H1 (cell line): ENCODE measurements around the gene TMEM25. TPM values are rescaled to one million over a fixed set of nuclear protein-coding genes. Genes with fewer than 3 reads are reported as not detected.

Experiments
- CTCF ChIA-PET: fragments of 300-600 bp; sonication (Branson Sonifier 250); formaldehyde crosslinking; loops from one replicate; lab custom pipeline; 2021; ENCODE audit not compliant: partially characterized antibody; lab: Charles Lee
- POLR2A ChIA-PET: fragments of 300-600 bp; sonication (Branson Sonifier 250); formaldehyde crosslinking; loops from one replicate; lab custom pipeline; 2021; ENCODE audit warnings: inconsistent platforms; ENCODE audit not compliant: partially characterized antibody; lab: Charles Lee
- DNase-seq, 2 experiments: peaks; one replicate each; pipeline versions ENCODE4 v3.0.0 to v3.0.0-alpha.2; 2010 to 2022; ENCODE audit warnings: low spot score in 2 of 2, low read depth in 1 of 2, mixed read lengths in 1 of 2
- FAIRE-seq: peaks from 2 replicates; lab custom pipeline; 2011; peaks lifted over from hg19 to GRCh38; lab: Jason Lieb, UNC
- H2AFZ ChIP-seq: 2 replicates; pipeline ENCODE4 v1.8.1; 2012; ENCODE audit warnings: low read length, inconsistent platforms
- H2AK5ac ChIP-seq: 2 replicates; pipeline ENCODE4 v1.6.1; 2013; ENCODE audit warnings: low read depth, low read length
- H2BK120ac ChIP-seq: replicated peaks from 2 replicates; pipeline ENCODE3; 2013; ENCODE audit warnings: low read depth, low read length, inconsistent platforms
- H2BK12ac ChIP-seq: 2 replicates; pipeline ENCODE4 v1.6.1; 2013; ENCODE audit warnings: low read depth, low read length
- H2BK15ac ChIP-seq: 2 replicates; pipeline ENCODE4 v1.6.1; 2013; ENCODE audit warnings: low read length
- H2BK20ac ChIP-seq: 2 replicates; pipeline ENCODE4 v1.6.1; 2013; ENCODE audit warnings: low read length
- H2BK5ac ChIP-seq: 2 replicates; pipeline ENCODE4 v1.6.1; 2013; ENCODE audit warnings: low read depth, low read length
- H3K14ac ChIP-seq: 2 replicates; pipeline ENCODE4 v1.6.1; 2013; ENCODE audit warnings: inconsistent platforms; ENCODE audit not compliant: insufficient read length
- H3K18ac ChIP-seq: 2 replicates; pipeline ENCODE4 v1.6.1; 2013; ENCODE audit warnings: low read length; ENCODE audit errors: extremely low read depth
- H3K23ac ChIP-seq: 2 replicates; pipeline ENCODE4 v1.6.1; 2013; ENCODE audit warnings: inconsistent platforms; ENCODE audit not compliant: insufficient read length
- H3K23me2 ChIP-seq: 2 replicates; pipeline ENCODE4 v1.6.1; 2013; ENCODE audit warnings: low read depth, low read length
- H3K27ac ChIP-seq: 2 replicates; pipeline ENCODE4 v1.6.1; 2011; ENCODE audit warnings: low read depth, low read length, inconsistent platforms
- H3K27me3 ChIP-seq, 4 experiments: replicated peaks in 1 of 4; 1 replicate in 1 of 4; 2 replicates in 3 of 4; pipeline versions ENCODE4 v1.6.1 to v1.8.1; 2011 to 2013; ENCODE audit warnings: low read length in 3 of 4, mild to moderate bottlenecking in 3 of 4, inconsistent platforms in 2 of 4, mixed read lengths in 2 of 4, moderate library complexity in 1 of 4; ENCODE audit not compliant: control insufficient read depth in 3 of 4, insufficient read depth in 3 of 4; ENCODE audit errors: extremely low read depth in 1 of 4
- H3K36me3 ChIP-seq, 4 experiments: 2 replicates each; pipeline versions ENCODE4 v1.6.1 to v1.8.1; 2011 to 2013; ENCODE audit warnings: mild to moderate bottlenecking in 4 of 4, low read length in 3 of 4, moderate library complexity in 2 of 4, control low read depth in 1 of 4, inconsistent platforms in 1 of 4; ENCODE audit not compliant: insufficient read depth in 4 of 4, control insufficient read depth in 2 of 4
- H3K4ac ChIP-seq: replicated peaks from 2 replicates; pipeline ENCODE3; 2013; ENCODE audit warnings: low read length, low read depth, mixed read lengths, inconsistent platforms; ENCODE audit not compliant: insufficient read length
- H3K4me1 ChIP-seq, 4 experiments: replicated peaks in 1 of 4; 1 replicate in 1 of 4; 2 replicates in 3 of 4; pipeline versions ENCODE4 v1.6.1 to v1.8.1; 2011 to 2013; ENCODE audit warnings: low read length in 3 of 4, inconsistent platforms in 2 of 4, mixed read lengths in 1 of 4; ENCODE audit not compliant: insufficient read depth in 4 of 4, control insufficient read depth in 3 of 4
- H3K4me2 ChIP-seq, 2 experiments: 2 replicates each; pipeline versions ENCODE4 v1.6.1 to v1.8.1; 2011 to 2013; ENCODE audit warnings: low read depth in 2 of 2, low read length in 2 of 2, control low read depth in 1 of 2, inconsistent platforms in 1 of 2, mild to moderate bottlenecking in 1 of 2; ENCODE audit not compliant: insufficient read depth in 1 of 2
- H3K4me3 ChIP-seq, 4 experiments: fragments of 200-600, 300-600 bp in 1 of 4; sonication (generic), shearing (Covaris generic), sonication (Bioruptor Twin) in 1 of 4; 2 replicates each; pipeline versions ENCODE4 v1.5.1 to v1.8.1; 2011 to 2016; ENCODE audit warnings: low read length in 4 of 4, low read depth in 3 of 4, control low read depth in 2 of 4, inconsistent platforms in 2 of 4, mild to moderate bottlenecking in 2 of 4, mixed read lengths in 1 of 4, moderate library complexity in 1 of 4; ENCODE audit not compliant: insufficient read depth in 2 of 4; ENCODE audit errors: extremely low read depth in 1 of 4
- H3K56ac ChIP-seq: replicated peaks from 2 replicates; pipeline ENCODE3; 2013; ENCODE audit warnings: low read depth, mild to moderate bottlenecking, mixed read lengths, low read length, inconsistent platforms; ENCODE audit not compliant: insufficient read length
- H3K79me1 ChIP-seq: 2 replicates; pipeline ENCODE4 v1.6.1; 2013; ENCODE audit warnings: low read depth, low read length, control low read depth
- H3K79me2 ChIP-seq, 2 experiments: 2 replicates each; pipeline versions ENCODE4 v1.6.1 to v1.8.1; 2012 to 2013; ENCODE audit warnings: low read length in 2 of 2, mild to moderate bottlenecking in 2 of 2, inconsistent platforms in 1 of 2; ENCODE audit not compliant: insufficient read depth in 2 of 2, control insufficient read depth in 1 of 2
- H3K9ac ChIP-seq, 4 experiments: replicated peaks in 1 of 4; 1 replicate in 1 of 4; 2 replicates in 3 of 4; pipeline versions ENCODE4 v1.6.1 to v1.8.1; 2011 to 2013; ENCODE audit warnings: low read depth in 3 of 4, low read length in 3 of 4, control low read depth in 2 of 4, mild to moderate bottlenecking in 2 of 4, moderate library complexity in 2 of 4, inconsistent platforms in 1 of 4; ENCODE audit errors: extremely low read depth in 1 of 4
- H3K9me3 ChIP-seq, 2 experiments: 2 replicates each; pipeline versions ENCODE4 v1.6.1 to v1.8.1; 2012 to 2013; ENCODE audit warnings: mild to moderate bottlenecking in 2 of 2, moderate library complexity in 2 of 2, control low read depth in 1 of 2, inconsistent platforms in 1 of 2, low read depth in 1 of 2, low read length in 1 of 2, mixed read lengths in 1 of 2; ENCODE audit not compliant: insufficient read depth in 2 of 2
- H4K20me1 ChIP-seq, 2 experiments: replicated peaks in 1 of 2; 2 replicates each; pipeline versions ENCODE3 to v1.8.1; 2011 to 2013; ENCODE audit warnings: inconsistent platforms in 2 of 2, low read length in 2 of 2, mild to moderate bottlenecking in 1 of 2; ENCODE audit not compliant: insufficient read depth in 2 of 2, control insufficient read depth in 1 of 2
- H4K5ac ChIP-seq: 2 replicates; pipeline ENCODE4 v1.6.1; 2013; ENCODE audit warnings: low read length, low read depth, mixed read lengths, inconsistent platforms; ENCODE audit not compliant: insufficient read length
- H4K8ac ChIP-seq: 2 replicates; pipeline ENCODE4 v1.8.0; 2013; ENCODE audit warnings: mild to moderate bottlenecking, moderate library complexity, low read length, inconsistent platforms; ENCODE audit not compliant: insufficient read depth; ENCODE audit errors: extremely low read depth
- H4K91ac ChIP-seq: replicated peaks from 2 replicates; pipeline ENCODE3; 2013; ENCODE audit warnings: low read length, mixed read lengths, inconsistent platforms; ENCODE audit not compliant: insufficient read length
- ASH2L ChIP-seq: fragments of 200-600, 300-600 bp; sonication (generic); IDR thresholded peaks from one replicate; pipeline ENCODE4 v1.7.1; 2017; ENCODE audit warnings: low read length
- CBX5 ChIP-seq: fragments of 300-800, 300-1000 bp; sonication (generic); IDR thresholded peaks from 2 replicates; pipeline ENCODE4 v1.7.1; 2016; ENCODE audit warnings: antibody characterized with exemption, low read length, low read depth
- CREB1 ChIP-seq: IDR thresholded peaks from 2 replicates; pipeline ENCODE4 v1.6.1; 2012; ENCODE audit warnings: inconsistent platforms
- CTBP2 ChIP-seq: IDR thresholded peaks from 2 replicates; pipeline ENCODE4 v1.7.0; 2011; ENCODE audit warnings: borderline replicate concordance, mild to moderate bottlenecking, moderate library complexity, mixed read lengths, low read length; ENCODE audit not compliant: insufficient read depth, insufficient read length
- CTCF ChIP-seq, 3 experiments: IDR thresholded peaks; 1 replicate in 2 of 3; 2 replicates in 1 of 3; pipeline versions ENCODE4 v1.5.1 to v1.6.1; 2011; ENCODE audit warnings: low read length in 3 of 3, mild to moderate bottlenecking in 3 of 3, inconsistent platforms in 2 of 3, low read depth in 1 of 3, moderate library complexity in 1 of 3; ENCODE audit not compliant: insufficient read depth in 1 of 3; ENCODE audit errors: control extremely low read depth in 1 of 3
- GABPA ChIP-seq: IDR thresholded peaks from 2 replicates; pipeline ENCODE4 v1.6.1; 2011; ENCODE audit warnings: mild to moderate bottlenecking, low read length, moderate library complexity, borderline replicate concordance; ENCODE audit not compliant: insufficient read depth
- KDM1A ChIP-seq: fragments of 200-600, 300-600 bp; sonication (generic); IDR thresholded peaks from 2 replicates; pipeline ENCODE4 v1.7.1; 2016; ENCODE audit warnings: mild to moderate bottlenecking, low read length, borderline replicate concordance
- RAD21 ChIP-seq, 2 experiments: IDR thresholded peaks in 1 of 2; conservative IDR thresholded peaks in 1 of 2; 2 replicates each; pipeline ENCODE4 v1.6.1; 2011; ENCODE audit warnings: low read depth in 2 of 2, low read length in 2 of 2, improper control_type of control experiment in 1 of 2, inconsistent platforms in 1 of 2, mild to moderate bottlenecking in 1 of 2, moderate library complexity in 1 of 2
- SRF ChIP-seq: IDR thresholded peaks from 2 replicates; pipeline ENCODE4 v1.6.1; 2011; ENCODE audit warnings: mild to moderate bottlenecking, low read depth, low read length, moderate library complexity
- TCF12 ChIP-seq: IDR thresholded peaks from 2 replicates; pipeline ENCODE4 v1.6.1; 2011; ENCODE audit warnings: low read depth, mild to moderate bottlenecking, low read length
- TEAD4 ChIP-seq: IDR thresholded peaks from 2 replicates; pipeline ENCODE4 v1.6.1; 2012; ENCODE audit warnings: low read depth, low read length, inconsistent platforms, mixed read lengths
- ZNF274 ChIP-seq: IDR thresholded peaks from 2 replicates; pipeline ENCODE4 v1.7.0; 2012; ENCODE audit warnings: low read length, borderline replicate concordance; ENCODE audit errors: extremely low read depth
- WGBS, 2 experiments: shearing (Covaris generic) in 1 of 2; methylation state at CpG; one replicate each; pipeline versions ENCODE4 v1.1.6 to v1.1.7; 2013 to 2015; ENCODE audit warnings: low lambda C conversion rate in 2 of 2, mixed read lengths in 2 of 2, inconsistent platforms in 1 of 2, low coverage in 1 of 2, missing lambda C conversion rate in 1 of 2; ENCODE audit not compliant: insufficient replicate concordance in 2 of 2, insufficient coverage in 1 of 2, insufficient read length in 1 of 2; ENCODE audit errors: extremely low coverage in 1 of 2, missing lambda C conversion rate in 1 of 2; 5-methylcytosine and 5-hydroxymethylcytosine counted together
- polyA plus RNA-seq, 7 experiments: library from polyadenylated mRNA; depleted of rRNA in 3 of 7; stranded (reverse) in 5 of 7; unstranded in 2 of 7; fragments of >200 nt in 5 of 7; fragments of 200-250 nt in 2 of 7; gene quantifications; 1 replicate in 5 of 7; 2 replicates in 1 of 7; 4 replicates in 1 of 7; pipeline versions ENCODE4 v1.2.1 to v1.2.3, GENCODE V29; 2011 to 2013; ENCODE audit warnings: missing spikeins in 2 of 7, mixed read lengths in 2 of 7
- total RNA-seq: library from RNA; stranded (reverse); fragmentation: NEBNext Ultra II Directional; extraction: Animal tissue kit (Norgen Biotek cat#: 25700); gene quantifications from 2 replicates; pipeline ENCODE4 v1.2.1, GENCODE V29; 2021

The TMEM25 gene
- total and polyA plus RNA-seq, 2 of the 8 experiments (the other 6 are each of a cell fraction or from before 2014, with no cell fraction given) = 18.3 to 26.8 TPM

- H2BK12ac ChIP-seq = no peak overlapping the region
- no peak overlapping the region for H3K27ac ChIP-seq
- H2BK120ac ChIP-seq = no peak overlapping the region
- FAIRE-seq (no peak), DNase-seq (no peak)
- no peaks in the 10 kb centered on the region for H3K23me2 ChIP-seq
- H3K4me3 ChIP-seq = no peak overlapping the region
- no peak overlapping the region for H3K4ac ChIP-seq
- no peak overlapping the region for H3K18ac ChIP-seq
- no peaks in the 10 kb centered on the region for H3K4me1 ChIP-seq
- no peak overlapping the region for H2AFZ ChIP-seq
- H3K9me3 ChIP-seq = no peaks in the 10 kb centered on the region
- H3K27me3 ChIP-seq = no peaks in the 10 kb centered on the region
- H3K36me3 ChIP-seq = peaks cover 64 to 99% (median 93%) of the 10 kb centered on the region in 4 experiments
- H3K79me1 ChIP-seq = no peaks in the 10 kb centered on the region; the same call in 1 of the 2 replicates
- POLR2A ChIA-PET = no interaction called here
- no peak overlapping the region for H2AK5ac ChIP-seq
- CTCF ChIA-PET = interaction anchor here (1.3 kb wide), 1 partner anchor 92 kb away, joined by 3 read pairs; no protein-coding TSS in a partner anchor
- no peak overlapping the region for H3K9ac ChIP-seq
- no peak overlapping the region for H2BK15ac ChIP-seq
- 100% methylated on average over 3 of the region's 3 CpGs; no CpG with 5 or more reads in 1 of the 2 experiments for WGBS, 2 experiments
- no peak overlapping the region for H4K91ac ChIP-seq
- no peak overlapping the region for H2BK20ac ChIP-seq
- no peak overlapping the region for H4K5ac ChIP-seq
- peaks cover 0 to 5% of the 10 kb centered on the region in 2 experiments for H4K20me1 ChIP-seq
- H3K56ac ChIP-seq = no peak overlapping the region
- no peak overlapping the region for H4K8ac ChIP-seq
- H3K4me2 ChIP-seq = no peak overlapping the region
- H3K14ac ChIP-seq = no peak overlapping the region
- no peak overlapping the region for H3K23ac ChIP-seq
- H2BK5ac ChIP-seq = no peak overlapping the region
- H3K79me2 ChIP-seq = no peaks in the 10 kb centered on the region
- no peak for TF ChIP-seq GABPA
- TF ChIP-seq CBX5 = no peak
- TF ChIP-seq KDM1A = no peak
- no peak for TF ChIP-seq RAD21 (IDR thresholded peaks at IDR 0.05 in 1 of 2, conservative IDR thresholded peaks at IDR 0.05 in 1 of 2; ENCODE audit: low read depth in 2 of 2, low read length in 2 of 2)
- no peak for TF ChIP-seq CTCF (IDR thresholded peaks at IDR 0.05; ENCODE audit: control extremely low read depth in 1 of 3, insufficient read depth in 1 of 3, low read depth in 1 of 3, low read length in 3 of 3)
- TF ChIP-seq TEAD4 = no peak
- TF ChIP-seq ZNF274 = no peak
- no peak for TF ChIP-seq CREB1
- TF ChIP-seq TCF12 = no peak
- no peak for TF ChIP-seq ASH2L
- no peak for TF ChIP-seq CTBP2
- no peak for TF ChIP-seq SRF
- TF ChIP-seq, all 59 proteins: peak for 0
Observed at GRCh38 chr11:118503216-118503615, 27.8 kb upstream of the TMEM25 start.
